Measurements from ENCODE around the gene CDC42. TPM values are rescaled to one million over a fixed set of nuclear protein-coding genes. Genes with fewer than 3 reads are reported as not detected.
A peak's percentile ranks its signal among the peaks of the same experiment; 100 is the strongest.

CDC42 gene
- polyA plus RNA-seq, 1 donor from 2014 or later = 913 TPM

- Histone ChIP-seq H2AFZ (ENCODE audit: low read depth, low read length) (no peak overlapping the region), H3K9ac (ENCODE audit: low read length) (peak overlapping the region; percentile 5), H3K27me3 (ENCODE audit: insufficient read depth, low read depth, low read length) (no peaks in the 10 kb centered on the region), H4K20me1 (ENCODE audit: insufficient read depth) (no peaks in the 10 kb centered on the region), H3K4me3 (ENCODE audit: low read length) (no peak overlapping the region), H3K27ac (ENCODE audit: low read length) (no peak overlapping the region), H3K9me3 (ENCODE audit: low read length) (no peaks in the 10 kb centered on the region), H3K79me2 (replicated peaks; ENCODE audit: insufficient read depth, low read length) (no peaks in the 10 kb centered on the region), H3F3A (ENCODE audit: insufficient read depth, low read length, poor library complexity, severe bottlenecking) (no peaks in the 10 kb centered on the region), H3K9me2 (ENCODE audit: insufficient read depth, low read length) (no peaks in the 10 kb centered on the region), H3K4me2 (ENCODE audit: low read length) (no peak overlapping the region), H3K36me3 (ENCODE audit: insufficient read depth, low read length) (no peaks in the 10 kb centered on the region)
- no peak for TF ChIP-seq EP300 (conservative IDR thresholded peaks at IDR 0.05; ENCODE audit: poor library complexity, severe bottlenecking)
- TF ChIP-seq SMC3 (conservative IDR thresholded peaks at IDR 0.05; ENCODE audit: poor library complexity) = no peak
- TF ChIP-seq EZH2 (IDR thresholded peaks at IDR 0.05; ENCODE audit: borderline replicate concordance, insufficient read depth, low read length, poor library complexity, severe bottlenecking) = no peak
- TF ChIP-seq MXI1 (conservative IDR thresholded peaks at IDR 0.05; ENCODE audit: poor library complexity, severe bottlenecking) = no peak
- no peak for TF ChIP-seq REST (IDR thresholded peaks at IDR 0.05; ENCODE audit: borderline replicate concordance)
- no peak for TF ChIP-seq POLR2AphosphoS5 (IDR thresholded peaks at IDR 0.05)
Measured at GRCh38 chr1:22133247-22133930, 80.9 kb downstream of the CDC42 start.

DNA sequence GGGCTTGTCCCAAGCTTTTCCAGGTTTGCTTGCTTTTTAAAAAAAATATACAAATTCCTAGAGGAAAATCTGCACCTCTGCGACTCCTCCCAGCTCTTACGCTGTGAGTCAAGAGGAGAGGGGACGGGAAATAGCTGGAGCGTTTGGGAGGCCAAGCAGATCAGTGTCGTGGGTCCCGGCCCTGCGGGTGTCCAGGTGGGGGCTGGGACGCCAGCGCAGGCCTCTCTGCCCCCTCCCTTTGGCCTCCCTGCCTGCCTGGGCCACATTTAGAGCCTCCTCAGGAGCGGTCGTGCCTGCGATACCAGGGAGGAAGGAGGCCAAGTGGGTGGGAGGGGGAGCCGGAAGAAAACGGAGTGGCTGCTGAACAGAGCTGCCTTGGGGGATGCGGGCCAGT, 81.4 kb downstream of the CDC42 start:
- no peaks in the 10 kb centered on the region for H3K36me3 ChIP-seq (ENCODE audit: insufficient read depth, low read length)
- H3K9me3 ChIP-seq (ENCODE audit: low read length) = no peaks in the 10 kb centered on the region
- no peak overlapping the region for H3K4me3 ChIP-seq (ENCODE audit: low read length)
- peak overlapping the region; percentile 5 for H3K9ac ChIP-seq (ENCODE audit: low read length)
- H3K4me2 ChIP-seq (ENCODE audit: low read length) = no peak overlapping the region
- no peak overlapping the region for H3K27ac ChIP-seq (ENCODE audit: low read length)
- no peak overlapping the region for H2AFZ ChIP-seq (ENCODE audit: low read depth, low read length)
- H3F3A ChIP-seq (ENCODE audit: insufficient read depth, low read length, poor library complexity, severe bottlenecking) = no peaks in the 10 kb centered on the region
- no peak for TF ChIP-seq MXI1 (conservative IDR thresholded peaks at IDR 0.05; ENCODE audit: poor library complexity, severe bottlenecking)
- no peak for TF ChIP-seq EP300 (conservative IDR thresholded peaks at IDR 0.05; ENCODE audit: poor library complexity, severe bottlenecking)
- no peak for TF ChIP-seq SMC3 (conservative IDR thresholded peaks at IDR 0.05; ENCODE audit: poor library complexity)
- TF ChIP-seq CTCF (IDR thresholded peaks at IDR 0.05; ENCODE audit: poor library complexity, severe bottlenecking) = no peak
- TF ChIP-seq REST (IDR thresholded peaks at IDR 0.05; ENCODE audit: borderline replicate concordance) = no peak
- no peak for TF ChIP-seq EZH2 (IDR thresholded peaks at IDR 0.05; ENCODE audit: borderline replicate concordance, insufficient read depth, low read length, poor library complexity, severe bottlenecking)
- TF ChIP-seq TAF1 (IDR thresholded peaks at IDR 0.05; ENCODE audit: low read depth) = no peak
- TF ChIP-seq POLR2AphosphoS5 (IDR thresholded peaks at IDR 0.05) = no peak
- TF ChIP-seq RAD21 (conservative IDR thresholded peaks at IDR 0.05) = no peak
- no peaks in the 10 kb centered on the region for H4K20me1 ChIP-seq (ENCODE audit: insufficient read depth)
- no peaks in the 10 kb centered on the region for H3K9me2 ChIP-seq (ENCODE audit: insufficient read depth, low read length)
- H3K27me3 ChIP-seq (ENCODE audit: insufficient read depth, low read depth, low read length) = no peaks in the 10 kb centered on the region
- no peaks in the 10 kb centered on the region for H3K79me2 ChIP-seq (replicated peaks; ENCODE audit: insufficient read depth, low read length)

Data from neural cell (in vitro differentiated cells).